HG03558 (cell line): ENCODE data around the gene EEF1A1.
A peak's percentile ranks its signal among the peaks of the same experiment; 100 is the strongest.
"Not testable (repeated sequence)": the region's sequence is repeated elsewhere in the genome, so short reads cannot be mapped to it uniquely, and the experiment has no call there.

Experiments used
- ATAC-seq: cut with Tn5 transposase; IDR thresholded peaks from one replicate; pipeline ENCODE4 v1.9.1; 2021; ENCODE audit warnings: moderate number of reproducible peaks; ENCODE audit not compliant: unreplicated experiment; ENCODE audit errors: extremely low read depth

Gene EEF1A1

DNA sequence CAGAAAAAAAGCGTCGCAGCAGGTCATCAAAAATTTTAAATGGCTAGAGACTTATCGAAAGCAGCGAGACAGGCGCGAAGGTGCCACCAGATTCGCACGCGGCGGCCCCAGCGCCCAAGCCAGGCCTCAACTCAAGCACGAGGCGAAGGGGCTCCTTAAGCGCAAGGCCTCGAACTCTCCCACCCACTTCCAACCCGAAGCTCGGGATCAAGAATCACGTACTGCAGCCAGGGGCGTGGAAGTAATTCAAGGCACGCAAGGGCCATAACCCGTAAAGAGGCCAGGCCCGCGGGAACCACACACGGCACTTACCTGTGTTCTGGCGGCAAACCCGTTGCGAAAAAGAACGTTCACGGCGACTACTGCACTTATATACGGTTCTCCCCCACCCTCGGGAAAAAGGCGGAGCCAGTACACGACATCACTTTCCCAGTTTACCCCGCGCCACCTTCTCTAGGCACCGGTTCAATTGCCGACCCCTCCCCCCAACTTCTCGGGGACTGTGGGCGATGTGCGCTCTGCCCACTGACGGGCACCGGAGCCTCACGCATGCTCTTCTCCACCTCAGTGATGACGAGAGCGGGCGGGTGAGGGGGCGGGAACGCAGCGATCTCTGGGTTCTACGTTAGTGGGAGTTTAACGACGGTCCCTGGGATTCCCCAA lies at the start of gene EEF1A1:
TSS of gene EEF1A1 (minus strand) at position 345 of the 663 bp plus-strand sequence. CDS start 1,006 bp downstream, outside the sequence.
- peak; percentile 39 for ATAC-seq

DNA sequence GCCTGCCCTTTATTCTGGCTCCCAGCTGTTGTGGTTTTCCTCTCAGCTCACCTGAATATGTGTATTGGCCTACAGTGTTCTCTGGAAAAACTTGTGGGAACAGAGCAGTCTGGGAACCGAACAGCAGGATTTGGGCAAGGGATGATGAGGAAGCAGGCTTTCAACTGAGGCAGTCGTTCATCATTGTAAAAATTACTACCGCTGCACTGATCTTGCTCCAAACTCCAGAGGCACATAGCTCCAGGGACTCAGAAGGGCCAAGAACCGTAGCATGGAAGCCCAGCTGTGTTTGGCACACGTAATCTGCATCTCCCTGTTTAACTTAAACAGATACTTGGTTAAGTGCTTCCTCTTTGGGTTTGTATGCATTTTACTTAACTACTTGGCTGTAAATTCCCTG lies 48.3 kb upstream of the EEF1A1 start:
- ATAC-seq, result no peak

DNA sequence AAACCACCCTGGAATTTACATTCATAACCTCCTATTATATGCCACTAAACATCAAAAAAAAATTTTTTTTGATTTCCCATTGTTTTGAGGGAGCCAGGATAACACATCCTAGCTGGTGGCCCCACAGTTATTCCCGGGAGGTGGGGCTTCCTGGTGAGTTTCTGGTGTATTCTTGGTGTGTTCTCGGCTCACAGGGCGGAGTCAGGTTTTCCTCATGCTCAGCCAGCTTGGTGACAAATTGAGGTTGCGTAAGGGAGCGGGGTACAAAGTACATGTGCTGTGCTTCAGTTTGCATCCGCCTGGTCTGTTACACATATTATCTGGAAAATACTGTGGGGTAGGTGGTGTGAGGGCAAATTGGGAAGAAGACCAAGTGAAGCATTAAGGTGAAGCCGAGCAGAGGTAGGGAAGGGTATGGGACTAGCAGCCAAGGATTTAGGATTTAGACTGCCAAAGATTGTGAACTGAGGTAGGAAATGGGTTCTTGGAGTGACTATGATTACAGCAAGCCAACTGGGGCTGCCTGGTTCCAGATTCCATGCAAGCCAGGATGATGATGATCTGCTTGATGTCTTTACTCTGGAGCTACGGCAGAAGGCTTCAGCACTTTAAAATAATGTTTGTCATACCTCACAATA lies 46.2 kb upstream of the EEF1A1 start:
- no peak for ATAC-seq

DNA sequence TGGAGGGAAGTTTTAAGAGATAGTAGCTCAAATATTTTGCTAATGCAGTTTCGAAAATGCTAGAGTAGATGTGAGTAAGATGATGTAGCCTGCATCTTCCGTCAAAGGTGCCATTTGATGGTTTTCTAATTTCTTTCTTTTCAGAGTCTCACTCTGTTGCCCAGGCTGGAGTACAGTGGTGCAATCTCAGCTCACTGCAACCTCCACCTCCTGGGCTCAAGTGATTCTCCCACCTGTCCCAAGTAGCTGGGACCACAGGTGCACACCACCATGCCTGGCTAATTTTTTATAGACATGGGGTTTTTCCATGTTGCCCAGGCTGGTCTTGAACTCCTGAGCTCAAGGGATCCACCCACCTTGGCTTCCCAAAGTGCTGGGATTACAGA lies 45.6 kb upstream of the EEF1A1 start:
- not testable (repeated sequence) for ATAC-seq

DNA sequence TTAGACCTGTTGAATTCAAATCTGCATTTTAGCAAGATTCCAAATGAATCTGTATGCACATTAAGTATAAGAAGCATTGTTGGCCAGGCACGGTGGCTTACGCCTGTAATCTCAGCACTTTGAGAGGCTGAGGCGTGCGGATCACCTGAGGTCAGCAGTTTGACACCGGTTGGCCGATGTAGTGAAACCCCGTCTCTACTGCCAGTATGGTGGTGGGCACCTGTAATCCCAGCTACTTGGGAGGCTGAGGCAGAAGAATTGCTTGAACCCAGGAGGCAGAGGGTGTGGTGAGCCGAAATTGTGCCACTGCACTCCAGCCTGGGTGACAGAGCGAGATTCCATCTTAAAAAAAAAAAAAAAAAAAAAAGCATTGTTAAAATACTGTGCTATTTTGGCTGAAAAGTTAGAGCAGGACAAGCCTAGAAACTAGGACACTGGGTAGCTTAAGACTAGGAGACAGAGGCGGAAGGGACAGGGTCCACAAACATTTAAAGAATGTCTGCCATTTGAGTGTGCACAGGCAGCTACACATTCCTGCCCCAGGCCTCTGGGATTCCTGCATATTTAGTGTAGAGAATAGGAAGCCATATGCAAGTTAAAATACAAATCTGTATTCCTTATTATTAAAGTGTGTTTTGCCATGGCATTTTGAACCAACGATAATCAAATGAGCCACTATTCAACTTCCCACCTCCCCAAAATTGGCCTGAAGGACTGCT lies 45.1 kb upstream of the EEF1A1 start:
- no peak for ATAC-seq

DNA sequence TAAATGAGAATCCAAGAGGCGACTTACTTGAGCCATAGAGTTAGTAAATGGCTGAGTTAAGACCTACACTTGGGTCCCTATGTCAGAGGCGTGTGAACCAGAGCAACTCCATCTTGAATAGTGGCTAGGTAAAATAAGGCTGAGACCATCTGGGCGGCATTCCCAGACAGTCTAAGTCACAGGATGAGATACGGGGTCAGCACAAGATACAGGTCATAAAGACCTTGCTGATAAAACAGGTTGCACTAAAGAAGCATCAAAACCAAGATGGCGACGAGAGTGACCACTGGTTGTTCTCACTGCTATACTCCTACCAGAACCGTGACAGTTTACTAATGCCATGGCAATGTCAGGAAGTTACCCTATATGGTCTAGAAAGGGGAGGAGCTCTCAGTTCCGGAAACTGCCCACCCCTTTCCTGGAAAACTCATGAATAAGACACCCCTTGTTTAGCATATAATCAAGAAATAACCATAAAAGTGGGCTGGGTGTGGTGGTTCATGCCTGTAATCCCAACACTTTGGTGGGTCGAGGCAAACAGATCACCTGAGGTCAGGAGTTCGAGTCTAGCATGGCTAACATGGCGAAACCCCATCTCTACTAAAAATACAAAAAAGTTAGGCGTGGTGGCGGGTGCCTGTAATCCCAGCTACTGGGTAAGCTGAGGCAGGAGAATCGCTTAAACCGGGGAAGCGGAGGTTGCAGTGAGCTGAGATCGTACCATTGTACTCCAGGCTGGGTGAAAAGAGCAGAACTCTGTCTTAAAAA lies 43.9 kb upstream of the EEF1A1 start:
- no peak for ATAC-seq

DNA sequence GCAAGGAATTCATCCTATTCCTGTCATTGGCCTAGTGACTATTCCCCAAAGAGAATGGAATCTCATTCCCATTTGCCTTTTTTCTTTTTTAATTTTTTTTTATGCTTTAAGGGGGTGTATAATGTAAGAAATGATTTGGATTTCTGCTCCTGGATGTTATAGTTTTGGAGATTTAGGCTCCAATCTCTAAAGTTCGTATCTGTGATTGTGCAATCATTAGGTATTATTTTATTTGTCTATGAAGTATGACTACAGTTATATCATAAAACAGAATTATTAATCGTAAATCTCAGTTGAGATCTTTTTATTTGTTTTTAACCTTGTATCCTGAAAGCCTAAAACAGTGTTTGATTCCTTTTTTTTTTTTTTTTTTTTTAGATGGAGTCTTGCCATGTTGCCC lies 41.7 kb upstream of the EEF1A1 start:
- no peak for ATAC-seq

DNA sequence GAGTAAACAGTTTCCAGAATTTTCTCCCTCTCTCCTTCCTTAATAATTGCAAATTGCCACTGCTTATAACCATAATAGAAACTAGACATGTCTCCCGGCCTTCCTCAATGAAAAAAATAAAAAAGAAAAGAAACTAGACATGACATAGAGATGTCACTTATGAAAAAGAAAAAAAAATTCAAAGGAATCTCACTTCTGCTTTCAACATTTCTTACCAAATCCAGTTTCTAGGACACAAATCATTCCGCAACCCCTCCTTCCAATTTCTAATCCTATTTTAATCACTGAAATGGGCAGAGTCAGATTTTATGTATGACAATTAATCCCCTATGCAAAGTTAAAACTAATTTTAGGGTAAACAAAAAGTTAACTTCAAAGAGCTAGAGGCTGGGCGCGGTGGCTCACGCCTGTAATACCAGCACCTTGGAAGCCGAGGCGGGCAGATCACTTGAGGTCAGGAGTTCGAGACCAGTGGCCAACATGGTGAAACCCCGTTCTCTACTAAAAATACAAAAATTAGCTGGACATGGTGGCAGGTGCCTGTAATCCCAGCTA lies 40.1 kb upstream of the EEF1A1 start:
- peak; percentile 50 for ATAC-seq

DNA sequence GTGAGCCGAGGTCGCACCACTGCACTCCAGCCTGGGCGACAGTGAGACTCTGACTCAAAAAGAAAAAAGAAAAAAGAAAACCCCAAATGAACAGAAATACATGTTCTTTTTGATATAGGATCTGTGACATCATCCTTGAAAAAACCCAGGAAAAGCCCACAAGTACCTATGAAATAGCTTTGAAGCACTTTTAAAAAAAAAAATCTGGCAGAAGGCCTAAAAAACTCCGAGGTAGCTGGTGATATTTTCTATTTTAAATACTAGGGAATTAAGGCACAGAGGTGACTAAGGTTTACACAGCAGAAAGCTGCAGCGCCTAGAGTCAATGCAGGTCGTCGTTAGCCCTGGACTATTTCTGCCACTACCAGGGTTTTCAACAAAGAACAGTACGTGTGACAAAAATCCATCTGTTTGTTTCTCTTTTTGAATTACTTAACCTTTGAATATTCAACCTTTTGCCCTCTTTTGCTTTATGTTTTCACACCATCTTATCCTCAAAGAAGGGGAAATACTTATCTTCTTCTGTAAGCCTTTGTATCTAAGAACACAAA lies 39.4 kb upstream of the EEF1A1 start:
- no peak for ATAC-seq

DNA sequence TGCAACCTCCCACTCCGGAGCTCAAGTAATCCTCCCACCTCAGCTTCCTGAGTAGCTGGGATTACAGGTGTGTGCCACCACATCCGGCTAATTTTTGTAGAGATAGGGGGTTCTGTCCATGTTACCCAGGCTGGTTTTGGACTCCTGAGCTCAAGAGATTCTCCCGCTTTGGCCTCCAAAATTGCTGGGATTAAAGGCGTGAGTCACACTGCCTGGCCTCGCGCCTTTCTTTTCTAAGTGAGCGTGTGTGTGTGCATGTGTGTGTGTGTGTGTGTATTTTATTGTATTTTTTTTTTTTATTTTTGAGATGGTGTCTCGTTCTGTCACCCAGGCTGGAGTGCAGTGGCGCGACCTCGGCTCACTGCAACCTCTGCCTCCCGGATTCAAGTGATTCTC lies 38.6 kb upstream of the EEF1A1 start:
- ATAC-seq, result not testable (repeated sequence)

DNA sequence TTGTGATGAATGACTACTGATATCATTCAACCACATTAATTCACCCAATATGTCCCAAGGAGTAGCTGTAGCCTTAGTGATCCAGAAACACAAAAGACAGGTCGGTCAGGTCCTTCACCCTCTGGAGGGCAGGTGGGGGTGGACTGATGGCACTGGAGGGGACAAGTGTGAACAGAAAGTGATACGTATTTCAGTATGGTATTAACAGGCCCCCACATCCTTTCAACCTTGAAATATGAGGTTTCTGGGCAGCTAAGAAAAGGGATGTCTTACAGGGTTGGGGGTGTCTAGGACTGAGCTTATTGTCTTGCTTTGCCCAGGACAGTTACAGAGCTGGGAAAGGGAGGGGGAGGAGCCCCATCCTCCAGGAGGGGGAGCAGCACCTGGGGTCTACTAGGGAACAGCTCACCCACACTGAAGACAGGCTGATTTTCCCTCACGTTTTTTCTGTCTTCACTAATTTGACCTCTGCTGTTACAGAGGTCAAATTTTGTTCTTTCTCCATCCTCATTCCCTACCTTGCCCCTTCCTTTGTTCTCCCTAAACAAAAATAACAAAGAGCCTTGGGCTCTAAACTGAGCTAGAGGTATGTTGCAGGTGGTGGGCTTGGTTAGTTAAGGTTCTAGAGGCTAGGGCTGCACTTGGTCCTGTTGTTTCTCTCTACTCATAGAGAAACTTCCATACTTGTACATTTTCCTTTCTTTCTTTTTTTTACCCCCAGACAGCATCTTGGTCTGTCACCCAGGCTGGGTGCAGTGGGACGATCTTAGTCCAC lies 38.0 kb upstream of the EEF1A1 start:
- ATAC-seq, result no peak

DNA sequence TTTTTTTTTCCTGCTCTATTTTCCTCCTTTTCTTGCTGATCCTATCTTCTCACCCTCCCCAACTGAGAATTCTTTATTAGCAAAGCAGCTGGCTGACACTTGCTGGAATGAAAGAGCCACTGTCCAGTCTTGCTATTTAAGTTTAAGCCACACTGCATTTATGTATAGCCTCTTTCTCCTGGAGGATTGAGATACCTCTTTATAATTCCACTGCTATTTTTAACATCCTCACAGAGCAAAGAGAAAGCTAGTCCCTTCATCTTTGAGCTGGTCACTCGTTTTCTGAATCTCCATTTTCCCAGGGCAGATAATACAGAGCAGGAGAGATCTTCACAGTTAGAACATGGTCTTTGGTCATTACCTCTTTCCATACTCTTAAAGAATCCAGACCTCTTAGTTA lies 36.0 kb upstream of the EEF1A1 start:
- no peak for ATAC-seq

DNA sequence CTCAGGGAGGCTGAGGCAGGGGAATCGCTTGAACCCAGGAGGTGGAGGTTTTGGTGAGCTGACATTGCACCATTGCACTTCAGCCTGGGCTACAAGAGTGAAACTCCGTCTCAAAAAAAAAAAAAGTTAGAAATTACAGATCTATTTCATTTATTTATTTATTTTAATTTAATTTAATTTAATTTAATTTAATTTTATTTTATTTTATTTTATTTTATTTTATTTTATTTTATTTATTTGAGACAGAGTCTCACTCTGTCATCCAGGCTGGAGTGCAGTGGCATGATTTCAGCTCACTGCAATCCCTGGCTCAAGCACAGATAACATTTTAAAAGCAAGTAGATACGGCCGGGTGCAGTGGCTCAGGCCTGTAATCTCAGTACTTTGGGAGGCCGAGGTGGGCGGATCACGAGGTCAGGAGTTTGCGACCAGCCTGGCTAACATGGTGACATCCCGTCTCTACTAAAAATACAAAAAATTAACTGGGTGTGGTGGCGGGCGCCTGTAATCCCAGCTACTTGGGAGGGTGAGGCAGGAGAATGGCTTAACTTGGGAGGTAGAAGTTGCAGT lies 34.6 kb upstream of the EEF1A1 start:
- not testable (repeated sequence) for ATAC-seq

DNA sequence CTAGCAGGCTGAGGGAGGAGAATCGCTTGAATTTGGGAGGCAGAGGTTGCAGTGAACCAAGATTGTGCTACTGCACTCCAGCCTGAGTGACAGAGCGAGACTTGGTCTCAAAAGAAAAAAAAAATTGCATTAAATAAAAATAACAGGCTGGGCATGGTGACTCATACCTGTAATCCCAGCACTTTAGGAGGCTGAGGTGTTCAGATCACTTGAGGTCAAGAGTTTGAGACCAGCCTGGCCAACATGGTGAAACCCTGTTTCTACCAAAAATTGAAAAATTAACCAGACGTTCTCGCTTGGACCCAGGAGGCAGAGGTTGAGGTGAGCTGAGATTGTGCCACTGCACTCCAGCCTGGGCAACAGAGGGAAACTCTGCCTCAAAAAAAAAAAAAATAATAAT lies 30.3 kb upstream of the EEF1A1 start:
- not testable (repeated sequence) for ATAC-seq

DNA sequence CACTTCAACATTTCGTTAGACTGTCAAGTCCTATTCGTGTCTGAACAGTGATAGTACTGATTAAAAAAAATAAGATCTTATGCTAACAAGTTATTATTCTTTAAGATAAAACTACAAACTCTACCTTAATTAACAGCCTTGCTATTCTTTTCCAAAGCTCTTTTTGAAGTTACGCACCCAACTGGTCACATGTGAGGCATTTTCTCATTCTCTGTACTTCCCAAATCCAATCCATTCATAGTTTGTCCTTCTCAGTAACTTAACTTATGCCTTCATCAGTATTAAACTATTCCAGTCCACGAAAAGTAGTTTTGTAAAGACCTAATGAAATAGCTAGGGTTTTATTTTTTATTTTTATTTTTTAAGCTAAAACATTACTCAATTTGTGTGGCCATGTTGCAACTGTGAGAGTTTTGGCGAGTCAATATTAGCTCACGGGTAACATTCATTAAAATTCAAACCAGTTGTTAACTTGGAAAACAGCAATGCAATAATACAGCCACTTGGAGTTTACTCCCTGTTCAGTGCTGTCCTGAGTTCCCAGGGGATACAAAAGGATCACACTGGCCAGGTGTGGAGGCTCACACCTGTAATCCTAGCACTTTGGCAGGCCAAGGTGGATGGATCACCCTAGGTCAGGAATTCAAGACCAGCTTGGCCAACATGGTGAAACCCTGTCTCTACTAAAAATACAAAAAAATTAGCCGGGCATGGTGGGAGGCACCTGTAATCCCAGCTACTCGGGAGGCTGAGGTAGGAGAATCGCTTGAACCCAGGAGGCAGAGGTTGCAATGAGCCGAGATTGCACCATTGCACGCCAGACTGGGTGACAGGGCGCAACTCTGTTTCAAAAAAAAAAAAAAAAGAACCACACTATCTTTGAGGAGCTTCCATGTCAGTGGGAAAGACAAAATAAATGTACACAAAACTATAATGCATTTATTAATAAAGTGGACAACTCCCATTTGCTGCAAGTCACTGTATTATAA lies 27.9 kb upstream of the EEF1A1 start:
- no peak for ATAC-seq

DNA sequence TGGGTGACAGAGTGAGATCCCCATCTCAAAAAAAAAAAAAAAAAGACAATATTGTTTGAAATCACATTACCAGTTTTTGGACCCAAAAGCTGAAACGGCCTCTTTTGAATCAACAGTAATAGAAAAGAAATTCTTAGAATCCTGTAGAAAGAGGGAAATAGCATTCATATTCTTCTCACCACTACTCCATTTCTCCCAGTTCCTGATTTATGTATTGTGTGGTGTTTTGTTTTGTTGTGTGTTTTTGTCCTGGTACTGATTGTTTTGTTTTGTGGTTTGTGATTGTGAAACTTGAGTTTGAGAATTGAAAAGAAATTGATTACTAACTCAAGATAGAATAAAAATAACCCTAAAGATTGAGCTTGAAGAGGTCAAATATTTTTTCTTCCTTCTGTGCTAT lies 26.2 kb upstream of the EEF1A1 start:
- ATAC-seq, result no peak

DNA sequence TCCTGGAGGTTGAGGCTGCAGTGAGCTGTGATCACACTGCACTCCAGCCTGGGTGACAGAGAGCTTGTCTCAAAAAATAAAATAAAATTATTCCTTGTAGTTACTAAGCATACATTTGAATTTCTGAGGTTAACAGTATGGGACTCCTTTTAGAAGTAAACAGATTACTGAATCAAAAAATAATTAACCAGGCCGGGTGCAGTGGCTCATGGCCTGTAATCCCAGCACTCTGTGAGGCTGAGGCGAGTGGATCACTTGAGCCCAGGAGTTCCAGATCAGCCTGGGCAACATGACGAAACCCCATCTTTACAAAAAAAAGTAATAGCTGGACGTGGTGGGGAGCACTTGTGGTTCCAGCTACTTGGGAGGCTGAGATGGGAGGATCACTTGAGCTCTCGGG lies 22.1 kb upstream of the EEF1A1 start:
- no peak for ATAC-seq

DNA sequence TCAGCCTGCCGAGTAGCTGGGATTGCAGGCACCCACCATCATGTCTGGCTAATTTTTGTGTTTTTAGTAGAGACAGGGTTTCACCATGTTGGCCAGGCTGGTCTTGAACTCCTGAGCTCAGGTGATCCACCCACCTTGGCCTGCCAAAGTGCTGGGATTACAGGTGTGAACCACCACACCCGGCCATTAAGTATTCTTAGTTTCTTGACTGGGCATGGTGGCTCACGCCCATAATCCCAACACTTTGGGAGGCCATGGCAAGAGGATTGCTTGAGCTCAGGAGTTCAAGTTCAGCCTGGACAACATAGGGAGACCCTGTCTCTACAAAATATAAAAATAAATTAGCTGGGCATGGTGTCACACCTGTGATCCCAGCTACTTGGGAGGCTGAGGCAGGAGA lies 21.6 kb upstream of the EEF1A1 start:
- not testable (repeated sequence) for ATAC-seq
